Progenitor cell of endocrine pancreas (in vitro differentiated cells): ENCODE results near the gene SULT1C2. TPM values are rescaled to one million over a fixed set of nuclear protein-coding genes. Genes with fewer than 3 reads are reported as not detected.

Experiments
- DNase-seq: peaks from one replicate; pipeline ENCODE4 v3.0.0; 2021; ENCODE audit warnings: low spot score; ENCODE audit not compliant: unreplicated experiment
- H3K27ac Mint-ChIP-seq: 2 replicates; pipeline ENCODE4 v1.8.0; 2021; ENCODE audit warnings: mild to moderate bottlenecking, moderate library complexity, mixed read lengths
- H3K27me3 Mint-ChIP-seq: 2 replicates; pipeline ENCODE4 v1.8.0; 2021; ENCODE audit warnings: mixed read lengths
- H3K36me3 Mint-ChIP-seq: 2 replicates; pipeline ENCODE4 v1.8.0; 2022; ENCODE audit warnings: mixed read lengths; ENCODE audit not compliant: insufficient read depth
- H3K4me1 Mint-ChIP-seq: 2 replicates; pipeline ENCODE4 v1.8.0; 2021; ENCODE audit warnings: low read depth, mixed read lengths
- H3K4me3 Mint-ChIP-seq: 2 replicates; pipeline ENCODE4 v1.8.0; 2021; ENCODE audit warnings: low read depth, mild to moderate bottlenecking, moderate library complexity, mixed read lengths
- H3K9me3 Mint-ChIP-seq: 2 replicates; pipeline ENCODE4 v1.8.0; 2021; ENCODE audit warnings: low read depth, mixed read lengths
- CTCF ChIP-seq: fragments of 200-600 bp; sonication (generic); IDR thresholded peaks from one replicate; pipeline ENCODE4 v1.5.0; 2021; ENCODE audit warnings: antibody characterized with exemption, mild to moderate bottlenecking; ENCODE audit not compliant: unreplicated experiment
- total RNA-seq: library from RNA; stranded (reverse); gene quantifications from 2 replicates; pipeline ENCODE4 v1.2.1, GENCODE V29; 2021

The SULT1C2 gene
- total RNA-seq, 1 donor from 2014 or later: 15.4 TPM

- Mint-ChIP-seq H3K27ac (no peak overlapping the region), H3K27me3 (no peaks in the 10 kb centered on the region), H3K36me3 (peaks cover 6% of the 10 kb centered on the region), H3K9me3 (no peaks in the 10 kb centered on the region), H3K4me3 (no peak overlapping the region), H3K4me1 (peaks cover 33% of the 10 kb centered on the region)
- no peak for TF ChIP-seq CTCF
- DNase-seq: no peak
Observed at GRCh38 chr2:108266218-108266617, 22.5 kb upstream of the SULT1C2 start.

GRCh38 chr2:108267101-108267500, 21.6 kb upstream of the SULT1C2 start:
- no peak for TF ChIP-seq CTCF
- H3K36me3 Mint-ChIP-seq: peaks cover 6% of the 10 kb centered on the region
- DNase-seq: no peak
- peaks cover 33% of the 10 kb centered on the region for H3K4me1 Mint-ChIP-seq
- no peaks in the 10 kb centered on the region for H3K27me3 Mint-ChIP-seq
- H3K27ac Mint-ChIP-seq: peak overlapping the region; percentile 50
- H3K4me3 Mint-ChIP-seq: no peak overlapping the region
- no peaks in the 10 kb centered on the region for H3K9me3 Mint-ChIP-seq

GRCh38 chr2:108268001-108268400, 20.7 kb upstream of the SULT1C2 start:
- Mint-ChIP-seq H3K4me3 (no peak overlapping the region), H3K9me3 (no peaks in the 10 kb centered on the region), H3K36me3 (peaks cover 6% of the 10 kb centered on the region), H3K27ac (no peak overlapping the region), H3K27me3 (no peaks in the 10 kb centered on the region), H3K4me1 (peaks cover 33% of the 10 kb centered on the region)
- TF ChIP-seq CTCF: no peak
- DNase-seq: no peak

GRCh38 chr2:108270346-108270745, 18.3 kb upstream of the SULT1C2 start:
- no peak overlapping the region for H3K27ac Mint-ChIP-seq
- no peaks in the 10 kb centered on the region for H3K27me3 Mint-ChIP-seq
- H3K4me3 Mint-ChIP-seq: no peak overlapping the region
- no peak for DNase-seq
- TF ChIP-seq CTCF: no peak
- H3K36me3 Mint-ChIP-seq: peaks cover 10% of the 10 kb centered on the region
- H3K4me1 Mint-ChIP-seq: peaks cover 24% of the 10 kb centered on the region
- no peaks in the 10 kb centered on the region for H3K9me3 Mint-ChIP-seq

GRCh38 chr2:108270768-108271506, 17.8 kb upstream of the SULT1C2 start:
- Mint-ChIP-seq H3K27me3 (no peaks in the 10 kb centered on the region), H3K27ac (no peak overlapping the region), H3K36me3 (peaks cover 10% of the 10 kb centered on the region), H3K4me3 (no peak overlapping the region), H3K9me3 (no peaks in the 10 kb centered on the region), H3K4me1 (peaks cover 20% of the 10 kb centered on the region)
- TF ChIP-seq CTCF: no peak
- DNase-seq: no peak
